HEK293 (cell line): Measurements from ENCODE around the gene GRIK2.

Source experiments
- CTCF ChIA-PET: fragments of 350-600 bp; formaldehyde crosslinking; extraction: SDS; loops from one replicate; lab custom pipeline; 2021; ENCODE audit warnings: antibody characterized with exemption; lab: Yijun Ruan, JAX
- POLR2A ChIA-PET: fragments of 300-600 bp; formaldehyde crosslinking; extraction: SDS; loops from one replicate; lab custom pipeline; 2020; ENCODE audit warnings: antibody characterized with exemption, inconsistent platforms; lab: Yijun Ruan, JAX
- H3K27ac ChIP-seq: fragments of 200-500 bp; sonication (Bioruptor generic); 2 replicates; pipeline ENCODE4 v1.5.1; 2014; ENCODE audit warnings: low read depth, low read length, control low read depth, inconsistent platforms; ENCODE audit errors: extremely low read depth
- H3K36me3 ChIP-seq, 2 experiments: fragments of 200-500 bp in 1 of 2; sonication (Bioruptor generic) in 1 of 2; 1 replicate in 1 of 2; 2 replicates in 1 of 2; pipeline ENCODE4 v1.5.1; 2014 to 2017; ENCODE audit warnings: inconsistent platforms in 2 of 2, low read length in 2 of 2; ENCODE audit not compliant: control insufficient read depth in 2 of 2, insufficient read depth in 1 of 2
- H3K4me1 ChIP-seq: fragments of 200-500 bp; sonication (Bioruptor generic); 2 replicates; pipeline ENCODE4 v1.5.1; 2014; ENCODE audit warnings: mild to moderate bottlenecking, low read length, inconsistent platforms; ENCODE audit not compliant: control insufficient read depth, insufficient read depth
- H3K4me3 ChIP-seq: 2 replicates; pipeline ENCODE4 v1.5.1; 2011; ENCODE audit warnings: low read depth, mild to moderate bottlenecking, control low read depth, low read length, moderate library complexity
- H3K9me3 ChIP-seq: fragments of 200-500 bp; sonication (Bioruptor generic); 2 replicates; pipeline ENCODE4 v1.5.1; 2014; ENCODE audit warnings: low read depth, low read length, inconsistent platforms; ENCODE audit not compliant: control insufficient read depth, insufficient read depth
- EGR2 ChIP-seq: fragments of 450-650 bp; formaldehyde crosslinking; IDR thresholded peaks from 2 replicates; pipeline ENCODE4 v1.5.1; 2016; ENCODE audit warnings: low read depth, missing biosample characterization, missing genetic modification characterization
- HOXD13 ChIP-seq: sonication (generic); formaldehyde crosslinking; IDR thresholded peaks from 2 replicates; pipeline ENCODE4 v1.8.0; 2022; ENCODE audit warnings: missing genetic modification reagents, borderline replicate concordance
- INSM2 ChIP-seq: fragments of 450-650 bp; formaldehyde crosslinking; IDR thresholded peaks from 2 replicates; pipeline ENCODE4 v1.5.1; 2016; ENCODE audit warnings: missing biosample characterization, missing genetic modification characterization
- MYNN ChIP-seq: fragments of 450-650 bp; formaldehyde crosslinking; IDR thresholded peaks from 2 replicates; pipeline ENCODE4 v1.5.1; 2016; ENCODE audit warnings: missing biosample characterization, missing genetic modification characterization, borderline replicate concordance
- SP3 ChIP-seq: fragments of 450-650 bp; formaldehyde crosslinking; IDR thresholded peaks from 2 replicates; pipeline ENCODE4 v1.5.1; 2016; ENCODE audit warnings: missing biosample characterization, missing genetic modification characterization
- TCF7L2 ChIP-seq: IDR thresholded peaks from 2 replicates; pipeline ENCODE4 v1.6.1; 2011; ENCODE audit warnings: low read depth, mild to moderate bottlenecking, inconsistent platforms, low read length, moderate library complexity, borderline replicate concordance
- ZBTB10 ChIP-seq: fragments of 450-650 bp; formaldehyde crosslinking; IDR thresholded peaks from 2 replicates; pipeline ENCODE4 v1.5.1; 2016; ENCODE audit warnings: missing biosample characterization, missing genetic modification characterization
- ZBTB17 ChIP-seq: fragments of 450-650 bp; formaldehyde crosslinking; IDR thresholded peaks from 2 replicates; pipeline ENCODE4 v1.5.1; 2016; ENCODE audit warnings: missing biosample characterization, missing genetic modification characterization
- ZBTB20 ChIP-seq: fragments of 450-650 bp; formaldehyde crosslinking; IDR thresholded peaks from 2 replicates; pipeline ENCODE4 v1.5.1; 2016; ENCODE audit warnings: missing biosample characterization, missing genetic modification characterization
- ZFHX2 ChIP-seq: fragments of 450-650 bp; formaldehyde crosslinking; conservative IDR thresholded peaks from 2 replicates; pipeline ENCODE4 v1.5.1; 2016; ENCODE audit warnings: missing biosample characterization, missing genetic modification characterization
- ZNF114 ChIP-seq: fragments of 450-650 bp; formaldehyde crosslinking; IDR thresholded peaks from 2 replicates; pipeline ENCODE4 v1.5.0; 2017; ENCODE audit warnings: missing biosample characterization, missing genetic modification characterization
- ZNF202 ChIP-seq: fragments of 450-650 bp; formaldehyde crosslinking; IDR thresholded peaks from 2 replicates; pipeline ENCODE4 v1.5.1; 2016; ENCODE audit warnings: missing biosample characterization, missing genetic modification characterization, borderline replicate concordance
- ZNF211 ChIP-seq: fragments of 450-650 bp; formaldehyde crosslinking; IDR thresholded peaks from 2 replicates; pipeline ENCODE4 v1.5.1; 2016; ENCODE audit warnings: low read depth, missing biosample characterization, missing genetic modification characterization
- ZNF214 ChIP-seq: fragments of 450-650 bp; formaldehyde crosslinking; IDR thresholded peaks from 2 replicates; pipeline ENCODE4 v1.5.1; 2017; ENCODE audit warnings: missing biosample characterization, mild to moderate bottlenecking, missing genetic modification characterization, borderline replicate concordance
- ZNF223 ChIP-seq: fragments of 450-650 bp; formaldehyde crosslinking; IDR thresholded peaks from 2 replicates; pipeline ENCODE4 v1.5.1; 2016; ENCODE audit warnings: missing biosample characterization, missing genetic modification characterization
- ZNF302 ChIP-seq: fragments of 450-650 bp; formaldehyde crosslinking; IDR thresholded peaks from 2 replicates; pipeline ENCODE4 v1.5.1; 2016; ENCODE audit warnings: missing biosample characterization, missing genetic modification characterization, low read depth
- ZNF324 ChIP-seq: fragments of 450-650 bp; formaldehyde crosslinking; IDR thresholded peaks from 2 replicates; pipeline ENCODE4 v1.5.1; 2016; ENCODE audit warnings: missing biosample characterization, missing genetic modification characterization
- ZNF394 ChIP-seq: fragments of 450-650 bp; formaldehyde crosslinking; IDR thresholded peaks from 2 replicates; pipeline ENCODE4 v1.5.1; 2016; ENCODE audit warnings: missing biosample characterization, missing genetic modification characterization, mild to moderate bottlenecking, moderate library complexity, borderline replicate concordance
- ZNF473 ChIP-seq: fragments of 450-650 bp; formaldehyde crosslinking; IDR thresholded peaks from 2 replicates; pipeline ENCODE4 v1.5.1; 2017; ENCODE audit warnings: missing biosample characterization, missing genetic modification characterization
- ZNF48 ChIP-seq: fragments of 450-650 bp; formaldehyde crosslinking; IDR thresholded peaks from 2 replicates; pipeline ENCODE4 v1.5.1; 2016; ENCODE audit warnings: missing biosample characterization, missing genetic modification characterization
- ZNF521 ChIP-seq: fragments of 450-650 bp; formaldehyde crosslinking; IDR thresholded peaks from 2 replicates; pipeline ENCODE4 v1.5.1; 2017; ENCODE audit warnings: missing biosample characterization, mild to moderate bottlenecking, missing genetic modification characterization
- ZNF548 ChIP-seq: fragments of 450-650 bp; formaldehyde crosslinking; IDR thresholded peaks from 2 replicates; pipeline ENCODE4 v1.5.1; 2016; ENCODE audit warnings: missing biosample characterization, missing genetic modification characterization
- ZNF555 ChIP-seq: fragments of 450-650 bp; formaldehyde crosslinking; conservative IDR thresholded peaks from 2 replicates; pipeline ENCODE4 v1.5.1; 2017; ENCODE audit warnings: missing biosample characterization, mild to moderate bottlenecking, missing genetic modification characterization, inconsistent platforms
- ZNF768 ChIP-seq: fragments of 450-650 bp; formaldehyde crosslinking; IDR thresholded peaks from 2 replicates; pipeline ENCODE4 v1.5.1; 2018; ENCODE audit warnings: missing biosample characterization, mild to moderate bottlenecking, missing genetic modification characterization
- ZSCAN4 ChIP-seq: fragments of 450-650 bp; formaldehyde crosslinking; IDR thresholded peaks from 2 replicates; pipeline ENCODE4 v1.5.1; 2017; ENCODE audit warnings: missing biosample characterization, missing genetic modification characterization
- ZXDB ChIP-seq: fragments of 450-650 bp; formaldehyde crosslinking; IDR thresholded peaks from 2 replicates; pipeline ENCODE4 v1.5.1; 2016; ENCODE audit warnings: missing biosample characterization, missing genetic modification characterization

GRIK2 gene

GRCh38 chr6:101401171-101401570 is 7.7 kb downstream of the GRIK2 start:
- H3K36me3 ChIP-seq: no peaks in the 10 kb centered on the region
- H3K4me1 ChIP-seq: no peaks in the 10 kb centered on the region; the same call in 1 of the 2 replicates
- ChIA-PET POLR2A (no interaction called here), CTCF (interaction anchor here (0.6 kb wide), 1 partner anchor 290 kb away, joined by 3 read pairs; no protein-coding TSS in a partner anchor)
- no peak overlapping the region for H3K4me3 ChIP-seq
- no peak overlapping the region for H3K27ac ChIP-seq
- TF ChIP-seq ZNF548 (no peak), TCF7L2 (no peak), ZXDB (tag by site-specific recombination) (no peak), SP3 (tag by site-specific recombination) (no peak), ZBTB20 (tag by site-specific recombination) (no peak), ZNF211 (tag by site-specific recombination) (no peak), ZNF473 (tag by site-specific recombination) (no peak), ZNF555 (tag by site-specific recombination) (no peak), ZNF114 (tag by site-specific recombination) (no peak), ZNF48 (tag by site-specific recombination) (no peak), EGR2 (tag by site-specific recombination) (no peak), ZNF302 (tag by site-specific recombination) (no peak), MYNN (tag by site-specific recombination) (no peak), ZNF768 (tag by site-specific recombination) (no peak), ZFHX2 (tag by site-specific recombination) (no peak), ZNF214 (tag by site-specific recombination) (no peak), ZBTB17 (tag by site-specific recombination) (no peak)
- TF ChIP-seq, all 188 proteins: peak for 0
- H3K9me3 ChIP-seq: no peaks in the 10 kb centered on the region

- Histone ChIP-seq H3K27ac (no peak overlapping the region), H3K9me3 (no peaks in the 10 kb centered on the region), H3K4me3 (peak overlapping the region; percentile 35), H3K4me1 (no peaks in the 10 kb centered on the region; the same call in 1 of the 2 replicates), H3K36me3 (no peaks in the 10 kb centered on the region)
- TF ChIP-seq ZNF324 (tag by site-specific recombination) (no peak), ZNF521 (tag by site-specific recombination) (no peak), ZNF202 (tag by site-specific recombination) (0 out of 2 replicates have a peak, but pooled peaks have one; percentile 32), ZSCAN4 (tag by site-specific recombination) (0 out of 2 replicates have a peak, but pooled peaks have one; percentile 11), EGR2 (tag by site-specific recombination) (no peak), ZNF223 (tag by site-specific recombination) (no peak), ZNF394 (tag by site-specific recombination) (no peak), ZBTB10 (no peak), HOXD13 (CRISPR knock-in tag) (no peak), INSM2 (tag by site-specific recombination) (no peak)
- ChIA-PET CTCF (interaction anchor here (0.6 kb wide), 1 partner anchor 628 kb away, joined by 3 read pairs; no protein-coding TSS in a partner anchor), POLR2A (no interaction called here)
Measured at GRCh38 chr6:101401792-101402621, 8.5 kb downstream of the GRIK2 start.
